Subcutaneous adipose tissue (tissue), 4 donors: ENCODE results near the gene CRACDL. TPM values are rescaled to one million over a fixed set of nuclear protein-coding genes. Genes with fewer than 3 reads are reported as not detected.

Source experiments
- total RNA-seq, 4 donors: library from RNA; depleted of rRNA; stranded (reverse); fragments of >200 nt; gene quantifications; one replicate each; pipeline ENCODE4 v1.1.0, GENCODE V29; 2016
- TF ChIP-seq, protein P1 (sequence below): fragments of 450-650 bp; IDR thresholded peaks from one replicate; pipeline ENCODE4 v1.5.1; 2016; ENCODE audit warnings: low read depth, mild to moderate bottlenecking, control low read depth, antibody characterized with exemption, moderate library complexity

The CRACDL gene
- total RNA-seq, 4 donors from 2014 or later: 1.4 to 8.3 (median 4.5) TPM

DNA sequence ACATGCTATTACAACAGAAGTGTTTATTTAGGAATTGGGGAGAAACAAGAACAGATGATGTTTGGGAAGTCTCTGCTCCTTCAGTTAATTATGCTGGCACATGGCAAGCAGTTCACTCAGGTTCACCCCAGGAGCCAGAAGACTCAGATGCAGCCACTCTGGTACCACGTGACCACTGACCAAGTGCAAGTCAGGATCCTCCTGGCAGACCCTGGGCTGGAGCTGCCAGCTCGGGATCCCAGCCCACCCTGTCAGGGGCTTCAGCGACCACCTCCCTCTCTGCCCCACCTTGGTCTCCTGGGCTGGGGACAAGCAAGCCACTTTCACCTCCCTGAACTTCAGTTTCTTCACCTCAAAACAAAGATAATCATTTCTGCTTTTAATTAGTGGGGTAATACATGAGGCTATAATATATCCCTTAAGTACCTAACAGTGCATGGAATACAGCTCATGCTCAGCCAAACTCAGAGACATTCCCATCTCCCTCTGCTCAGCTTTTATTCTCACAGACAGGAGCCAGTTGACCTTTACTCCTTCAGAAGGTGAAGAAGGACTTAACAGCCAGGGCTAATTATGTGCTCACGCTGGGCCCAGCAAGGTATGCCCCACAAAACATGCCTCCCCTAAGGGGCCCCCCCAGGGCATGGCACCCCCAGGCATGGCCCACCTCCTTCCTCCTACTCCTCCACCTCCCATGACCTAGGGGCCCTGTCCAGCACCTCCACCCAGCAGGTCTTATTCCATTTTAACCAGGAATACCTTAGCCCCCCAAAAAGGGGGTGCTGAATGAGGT is 11.8 kb downstream of the CRACDL start:
- TF ChIP-seq, protein P1, sequence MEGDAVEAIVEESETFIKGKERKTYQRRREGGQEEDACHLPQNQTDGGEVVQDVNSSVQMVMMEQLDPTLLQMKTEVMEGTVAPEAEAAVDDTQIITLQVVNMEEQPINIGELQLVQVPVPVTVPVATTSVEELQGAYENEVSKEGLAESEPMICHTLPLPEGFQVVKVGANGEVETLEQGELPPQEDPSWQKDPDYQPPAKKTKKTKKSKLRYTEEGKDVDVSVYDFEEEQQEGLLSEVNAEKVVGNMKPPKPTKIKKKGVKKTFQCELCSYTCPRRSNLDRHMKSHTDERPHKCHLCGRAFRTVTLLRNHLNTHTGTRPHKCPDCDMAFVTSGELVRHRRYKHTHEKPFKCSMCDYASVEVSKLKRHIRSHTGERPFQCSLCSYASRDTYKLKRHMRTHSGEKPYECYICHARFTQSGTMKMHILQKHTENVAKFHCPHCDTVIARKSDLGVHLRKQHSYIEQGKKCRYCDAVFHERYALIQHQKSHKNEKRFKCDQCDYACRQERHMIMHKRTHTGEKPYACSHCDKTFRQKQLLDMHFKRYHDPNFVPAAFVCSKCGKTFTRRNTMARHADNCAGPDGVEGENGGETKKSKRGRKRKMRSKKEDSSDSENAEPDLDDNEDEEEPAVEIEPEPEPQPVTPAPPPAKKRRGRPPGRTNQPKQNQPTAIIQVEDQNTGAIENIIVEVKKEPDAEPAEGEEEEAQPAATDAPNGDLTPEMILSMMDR: no peak

GRCh38 chr2:98923244-98923940 is 12.6 kb downstream of the CRACDL start:
- TF ChIP-seq, protein P1: no peak

- TF ChIP-seq, protein P1: no peak
Observed at GRCh38 chr2:98921062-98921461, 15.0 kb downstream of the CRACDL start.

DNA sequence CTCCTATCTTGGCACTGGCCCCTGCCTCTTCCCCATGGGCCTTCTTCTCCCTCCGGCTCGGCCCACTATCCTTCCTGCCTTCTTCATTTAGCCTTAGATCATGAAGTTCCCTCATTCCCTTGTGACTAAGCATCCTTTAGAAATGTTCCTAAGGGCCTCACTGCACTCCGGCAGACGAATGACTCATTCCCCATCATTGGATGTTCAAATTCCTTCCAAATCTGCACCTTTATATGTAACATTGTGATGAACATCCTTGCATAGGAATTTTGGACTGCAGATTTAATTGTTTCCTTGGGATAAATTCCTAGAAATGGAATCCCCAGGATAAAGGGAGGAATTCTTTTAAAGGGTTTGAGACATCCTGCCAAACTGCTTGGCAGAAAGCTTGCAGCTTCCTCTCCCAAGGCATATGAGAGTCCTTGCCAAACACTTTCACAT is 19.0 kb downstream of the CRACDL start:
- TF ChIP-seq, protein P1: no peak

DNA sequence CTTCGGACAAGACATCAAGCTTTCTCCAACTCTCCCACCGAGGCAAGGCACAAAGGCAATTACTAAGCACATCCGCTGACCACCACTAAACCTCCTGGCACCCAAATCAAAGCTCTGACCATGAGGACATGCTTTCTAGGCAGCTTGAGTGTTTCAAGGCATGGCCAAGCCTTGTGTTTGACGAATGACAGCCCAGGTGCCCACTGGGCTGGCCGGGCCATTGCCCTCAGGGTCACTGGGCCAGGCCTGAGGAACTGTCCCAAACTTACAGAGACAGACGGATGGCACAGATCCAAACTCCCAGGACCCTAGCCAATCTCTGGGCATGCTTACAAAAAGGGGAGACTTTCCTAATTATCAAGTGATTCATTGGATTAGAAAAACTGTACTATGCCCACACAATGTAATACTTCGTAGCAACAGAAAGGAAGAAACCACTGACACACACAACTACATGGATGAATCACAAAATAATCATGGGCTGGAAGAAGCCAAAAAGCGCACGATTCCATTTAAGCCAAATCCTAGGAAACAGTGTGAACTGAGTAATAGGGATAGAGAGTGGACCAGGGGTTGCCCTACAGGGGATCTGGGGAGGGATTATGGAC is 20.2 kb downstream of the CRACDL start:
- TF ChIP-seq, protein P1: no peak

- TF ChIP-seq, protein P1: no peak
Observed at GRCh38 chr2:98914713-98915580, 21.1 kb downstream of the CRACDL start.
